Spleen (tissue), 11 donors: ENCODE data around the gene KRT222. TPM values are rescaled to one million over a fixed set of nuclear protein-coding genes. Genes with fewer than 3 reads are reported as not detected.
A peak's percentile ranks its signal among the peaks of the same experiment; 100 is the strongest.

ENCODE experiments used
- DNase-seq: peaks from one replicate; pipeline ENCODE4 v3.0.0-alpha.2; 2020
- H3K27ac ChIP-seq, 8 donors: fragments of 200-600 bp; sonication (generic) in 7 of 8; 1 replicate in 4 of 8; 2 replicates in 4 of 8; pipeline versions ENCODE4 v1.5.0 to v1.8.0; 2016 to 2021; ENCODE audit warnings: inconsistent platforms in 4 of 8, mild to moderate bottlenecking in 4 of 8, moderate library complexity in 1 of 8
- H3K27me3 ChIP-seq, 7 donors: fragments of 200-600 bp; sonication (generic) in 6 of 7; replicated peaks in 1 of 7; 1 replicate in 4 of 7; 2 replicates in 3 of 7; pipeline versions ENCODE4 v1.5.0 to v1.8.0; 2016 to 2021; ENCODE audit warnings: inconsistent platforms in 3 of 7, mild to moderate bottlenecking in 1 of 7
- H3K36me3 ChIP-seq, 6 donors: fragments of 200-600 bp; sonication (generic) in 5 of 6; 1 replicate in 4 of 6; 2 replicates in 2 of 6; pipeline versions ENCODE4 v1.5.0 to v1.8.0; 2016 to 2021; ENCODE audit warnings: inconsistent platforms in 2 of 6
- H3K4me1 ChIP-seq, 6 donors: fragments of 200-600 bp; sonication (generic) in 5 of 6; 1 replicate in 3 of 6; 2 replicates in 3 of 6; pipeline versions ENCODE4 v1.5.0 to v1.8.0; 2016 to 2021; ENCODE audit warnings: inconsistent platforms in 3 of 6
- H3K4me3 ChIP-seq, 8 donors: fragments of 200-600 bp; sonication (generic) in 7 of 8; 1 replicate in 4 of 8; 2 replicates in 4 of 8; pipeline versions ENCODE4 v1.5.0 to v1.8.0; 2016 to 2021; ENCODE audit warnings: inconsistent platforms in 4 of 8, mild to moderate bottlenecking in 4 of 8, moderate library complexity in 2 of 8
- H3K9me3 ChIP-seq, 8 donors: fragments of 200-600 bp; sonication (generic) in 7 of 8; 1 replicate in 4 of 8; 2 replicates in 4 of 8; pipeline versions ENCODE4 v1.5.0 to v1.8.0; 2016 to 2021; ENCODE audit warnings: inconsistent platforms in 4 of 8
- CTCF ChIP-seq, 11 experiments: fragments of 200-600 bp in 7 of 11; fragments of 450-650 bp in 4 of 11; sonication (generic) in 4 of 11; IDR thresholded peaks in 8 of 11; conservative IDR thresholded peaks in 3 of 11; 1 replicate in 7 of 11; 2 replicates in 4 of 11; pipeline versions ENCODE4 v1.4.0 to v1.8.0; 2016 to 2021; ENCODE audit warnings: antibody characterized with exemption in 11 of 11, inconsistent platforms in 4 of 11, mild to moderate bottlenecking in 1 of 11
- POLR2A ChIP-seq, 3 donors: fragments of 450-650 bp; IDR thresholded peaks; one replicate each; pipeline ENCODE4 v1.5.1; 2017; ENCODE audit warnings: antibody characterized with exemption in 3 of 3, mild to moderate bottlenecking in 1 of 3
- POLR2AphosphoS5 ChIP-seq, 3 donors: sonication (generic); formaldehyde crosslinking; IDR thresholded peaks; one replicate each; pipeline ENCODE4 v1.5.1; 2017; ENCODE audit warnings: antibody characterized with exemption in 3 of 3
- WGBS, 5 donors: extraction: QIAGEN DNeasy Blood & Tissue Kit in 3 of 5; methylation state at CpG; one replicate each; pipeline versions ENCODE4 v1.1.5 to v1.1.7; 2013 to 2018; 5-methylcytosine and 5-hydroxymethylcytosine counted together
- intact Hi-C: fragments of 100-400 bp; cut with DNase I; formaldehyde crosslinking; loops from one replicate; pipeline ENCODE4 v1.15.0; 2023; ENCODE audit warnings: low total_unique reads
- polyA plus RNA-seq, 3 donors: library from polyadenylated mRNA; stranded (reverse); fragments of 200-250 nt; gene quantifications; one replicate each; pipeline ENCODE4 v1.2.1, GENCODE V29; 2013
- total RNA-seq, 7 donors: library from RNA; depleted of rRNA in 3 of 7; stranded (reverse); fragments of >200 nt in 3 of 7; fragmentation: NEBNext Ultra II Directional in 4 of 7; extraction: Animal tissue kit (Norgen Biotek cat#: 25700) in 4 of 7; gene quantifications; one replicate each; pipeline versions ENCODE4 v1.1.0 to v1.2.1, GENCODE V29; 2016 to 2021
- donor health status: healthy with polysubstance abuse.
- donor health status: DM: no; HTN: no; CAD: no; lungs with moderate emphysema.
- donor health status: DM: no; HTN: no; CAD: no.
- donor health status: Bipolar disorder and iron deficiency.
- donor health status: healthy.
- donor health status: DM: no; HTN: no; CAD: no.
- donor health status: DM: yes; HTN: yes; CAD: no.

KRT222 gene
- total and polyA plus RNA-seq, 10 donors, result 2.2 to 13.7 (median 4.6) TPM

- Histone ChIP-seq H3K4me3 (peak overlapping the region; percentile 71 to 96 (median 88)), H3K4me1 (peaks cover 26 to 57% (median 47%) of the 10 kb centered on the region in 6 donors), H3K9me3 (no peaks in the 10 kb centered on the region), H3K27me3 (no peaks in the 10 kb centered on the region), H3K27ac (peak overlapping the region; percentile 97 to 99 (median 98)), H3K36me3 (peaks cover 0 to 21% (median 7%) of the 10 kb centered on the region in 6 donors)
- intact Hi-C loops, result loop anchor here (10.0 kb wide), 1 partner anchor 76 kb away; no protein-coding TSS in a partner anchor
- TF ChIP-seq POLR2A (IDR thresholded peaks at IDR 0.05), result no peak
- no peak for TF ChIP-seq CTCF (IDR thresholded peaks at IDR 0.05 in 8 of 11, conservative IDR thresholded peaks at IDR 0.05 in 3 of 11)
- no peak for TF ChIP-seq POLR2AphosphoS5 (IDR thresholded peaks at IDR 0.05)
- WGBS, 5 donors, result 5 to 12% (median 6%) methylated on average over 28 of the region's 28 CpGs
- DNase-seq, result no peak
Observed at GRCh38 chr17:40648384-40648968, 16.5 kb downstream of the KRT222 start.

- peak within 1 kb of the TSS; percentile 71 to 96 (median 88) for H3K4me3 ChIP-seq
- intact Hi-C loops, result loop anchor here (10.0 kb wide), 1 partner anchor 77 kb away; no protein-coding TSS in a partner anchor
- H3K27me3 ChIP-seq, result no peaks in the 10 kb centered on the region
- peak; percentile 93 for DNase-seq
- H3K9me3 ChIP-seq, result no peaks in the 10 kb centered on the region
- 0 to 1% (median 1%) methylated on average over 48 to 64 of the region's 64 CpGs for WGBS, 5 donors
- peaks cover 0 to 28% (median 13%) of the 10 kb centered on the region in 6 donors for H3K36me3 ChIP-seq
- H3K27ac ChIP-seq, result peak within 1 kb of the TSS; percentile 97 to 99 (median 98)
- TF ChIP-seq POLR2A (IDR thresholded peaks at IDR 0.05) (peak in 1 of 3 donors; percentile 23), CTCF (IDR thresholded peaks at IDR 0.05 in 8 of 11, conservative IDR thresholded peaks at IDR 0.05 in 3 of 11) (no peak), POLR2AphosphoS5 (IDR thresholded peaks at IDR 0.05) (peak; percentile 67 to 86 (median 84))
- H3K4me1 ChIP-seq, result peaks cover 26 to 63% (median 50%) of the 10 kb centered on the region in 6 donors
Observed at GRCh38 chr17:40647624-40648383, 17.2 kb downstream of the KRT222 start, which contains the start of gene SMARCE1. Gene SMARCE1 (minus strand): TSS chr17:40647818. CDS start chr17:40645802, 2,016 bp downstream.

- H3K27me3 ChIP-seq, result no peaks in the 10 kb centered on the region
- TF ChIP-seq POLR2A (IDR thresholded peaks at IDR 0.05), result no peak
- TF ChIP-seq CTCF (IDR thresholded peaks at IDR 0.05 in 8 of 11, conservative IDR thresholded peaks at IDR 0.05 in 3 of 11), result no peak
- TF ChIP-seq POLR2AphosphoS5 (IDR thresholded peaks at IDR 0.05), result no peak
- 13 to 16% (median 15%) methylated on average over 13 to 18 of the region's 18 CpGs for WGBS, 5 donors
- intact Hi-C loops, result loop anchor here (10.0 kb wide), 1 partner anchor 78 kb away; no protein-coding TSS in a partner anchor
- no peak for DNase-seq
- no peaks in the 10 kb centered on the region for H3K9me3 ChIP-seq
- peak overlapping the region; percentile 71 to 96 (median 88) for H3K4me3 ChIP-seq
- peak overlapping the region; percentile 97 to 99 (median 98) for H3K27ac ChIP-seq
- peaks cover 0 to 36% (median 21%) of the 10 kb centered on the region in 6 donors for H3K36me3 ChIP-seq
- peaks cover 26 to 67% (median 50%) of the 10 kb centered on the region in 6 donors for H3K4me1 ChIP-seq
Observed at GRCh38 chr17:40646791-40647623, 18.0 kb downstream of the KRT222 start.
